Esophagus muscularis mucosa (tissue), 4 donors: ENCODE data around the gene VRK1. TPM values are rescaled to one million over a fixed set of nuclear protein-coding genes. Genes with fewer than 3 reads are reported as not detected.
A peak's percentile ranks its signal among the peaks of the same experiment; 100 is the strongest.

Experiments used
- DNase-seq: peaks from one replicate; pipeline ENCODE4 v3.0.0-alpha.2; 2017; ENCODE audit errors: extremely low spot score
- H3K27ac ChIP-seq, 4 donors: fragments of 200-600 bp; sonication (generic); replicated peaks in 1 of 4; 1 replicate in 3 of 4; 2 replicates in 1 of 4; pipeline ENCODE4 v1.5.1; 2016 to 2019; ENCODE audit warnings: mild to moderate bottlenecking in 1 of 4
- H3K27me3 ChIP-seq, 4 donors: fragments of 200-600 bp; sonication (generic); one replicate each; pipeline versions ENCODE4 v1.5.1 to v1.6.0; 2016 to 2019
- H3K36me3 ChIP-seq, 4 donors: fragments of 200-600 bp; sonication (generic); one replicate each; pipeline ENCODE4 v1.5.1; 2016 to 2019
- H3K4me1 ChIP-seq, 4 donors: fragments of 200-600 bp; sonication (generic); one replicate each; pipeline ENCODE4 v1.5.1; 2016 to 2019
- H3K4me3 ChIP-seq, 4 donors: fragments of 200-600 bp; sonication (generic); 1 replicate in 2 of 4; 2 replicates in 2 of 4; pipeline ENCODE4 v1.5.1; 2016 to 2019; ENCODE audit warnings: mild to moderate bottlenecking in 4 of 4, moderate library complexity in 1 of 4
- H3K9me3 ChIP-seq, 4 donors: fragments of 200-600 bp; sonication (generic); 1 replicate in 3 of 4; 2 replicates in 1 of 4; pipeline ENCODE4 v1.5.1; 2016 to 2019
- CTCF ChIP-seq, 3 experiments: fragments of 200-600 bp in 2 of 3; fragments of 450-650 bp in 1 of 3; sonication (generic) in 2 of 3; IDR thresholded peaks; one replicate each; pipeline ENCODE4 v1.5.1; 2017 to 2019; ENCODE audit warnings: antibody characterized with exemption in 3 of 3, mild to moderate bottlenecking in 2 of 3, moderate library complexity in 1 of 3
- EP300 ChIP-seq: sonication (generic); formaldehyde crosslinking; IDR thresholded peaks from one replicate; pipeline ENCODE4 v1.6.1; 2017; ENCODE audit warnings: antibody characterized with exemption
- POLR2A ChIP-seq: fragments of 450-650 bp; IDR thresholded peaks from one replicate; pipeline ENCODE4 v1.6.1; 2017; ENCODE audit warnings: antibody characterized with exemption, moderate library complexity, mild to moderate bottlenecking, low read depth
- POLR2AphosphoS5 ChIP-seq, 2 donors: sonication (generic); formaldehyde crosslinking; IDR thresholded peaks; one replicate each; pipeline ENCODE4 v1.6.1; 2017; ENCODE audit warnings: antibody characterized with exemption in 2 of 2
- WGBS: methylation state at CpG from one replicate; pipeline ENCODE4 v1.1.5; 2018; 5-methylcytosine and 5-hydroxymethylcytosine counted together
- intact Hi-C: fragments of 100-400 bp; cut with DNase I; formaldehyde crosslinking; loops from one replicate; pipeline ENCODE4 v1.15.1; 2023
- total RNA-seq, 4 donors: library from RNA; depleted of rRNA; stranded (reverse); fragments of >200 nt; gene quantifications; one replicate each; pipeline versions ENCODE4 v1.1.0 to v1.2.1, GENCODE V29; 2016

VRK1 gene
- total RNA-seq, 4 donors from 2014 or later, result 10.1 to 17.9 (median 14.3) TPM

DNA sequence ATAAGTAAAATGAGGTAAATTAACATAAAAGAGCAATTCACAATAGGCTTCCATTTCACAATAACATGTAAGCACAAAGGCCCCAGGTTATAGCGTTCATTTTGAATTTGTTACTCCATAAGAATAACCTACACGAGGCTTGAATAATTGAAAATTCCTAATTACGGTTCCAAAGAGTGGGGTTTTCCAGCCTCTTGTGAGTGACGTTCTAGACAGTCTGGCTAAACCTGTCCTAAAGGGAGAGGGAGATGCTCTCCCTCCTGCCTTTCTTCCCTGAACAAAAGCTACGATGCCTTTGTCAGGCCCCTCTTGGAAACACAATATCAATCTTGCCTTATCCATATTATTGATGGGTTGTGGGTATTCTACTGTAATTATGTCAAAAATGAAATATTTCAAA is 24.3 kb upstream of the VRK1 start:
- TF ChIP-seq POLR2AphosphoS5 (IDR thresholded peaks at IDR 0.05), result no peak
- TF ChIP-seq CTCF (IDR thresholded peaks at IDR 0.05), result no peak
- TF ChIP-seq POLR2A, result no peak
- TF ChIP-seq EP300, result no peak
- H3K4me3 ChIP-seq, result no peak overlapping the region
- intact Hi-C loops, result no loop called here
- no peak for DNase-seq
- H3K36me3 ChIP-seq, result no peaks in the 10 kb centered on the region
- H3K4me1 ChIP-seq, result no peaks in the 10 kb centered on the region
- 89% methylated on average over 5 of the region's 5 CpGs for WGBS
- no peaks in the 10 kb centered on the region for H3K9me3 ChIP-seq
- no peak overlapping the region for H3K27ac ChIP-seq
- peaks cover 0 to 29% (median 0%) of the 10 kb centered on the region in 4 donors for H3K27me3 ChIP-seq

- no peaks in the 10 kb centered on the region for H3K4me1 ChIP-seq
- 87% methylated on average over 4 of the region's 4 CpGs for WGBS
These were observed 20.4 kb upstream of the VRK1 start for GRCh38 chr14:96776791-96777190.

DNA sequence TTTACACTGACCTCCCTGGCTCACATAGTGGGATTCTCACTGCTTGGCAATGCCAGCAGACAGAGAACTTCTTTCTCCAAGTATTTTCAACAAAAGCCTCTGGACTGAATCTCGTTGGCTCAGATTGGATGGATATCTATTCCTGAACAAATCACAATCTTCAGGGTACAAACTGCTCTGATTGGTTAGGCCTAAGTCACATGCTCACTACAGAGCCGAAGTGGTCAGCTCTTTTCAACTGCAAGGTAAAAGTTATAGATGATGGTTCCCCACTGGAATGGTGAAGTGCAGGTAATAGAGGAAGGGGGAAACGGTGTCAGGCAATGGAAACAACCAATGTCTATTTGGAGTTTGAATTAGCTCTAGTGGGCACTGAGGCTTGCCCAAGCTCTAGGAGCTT is 16.7 kb upstream of the VRK1 start:
- intact Hi-C loops, result no loop called here
- no peak for TF ChIP-seq POLR2AphosphoS5 (IDR thresholded peaks at IDR 0.05)
- TF ChIP-seq POLR2A, result no peak
- no peak for TF ChIP-seq CTCF (IDR thresholded peaks at IDR 0.05)
- no peak for TF ChIP-seq EP300
- Histone ChIP-seq H3K27ac (no peak overlapping the region), H3K9me3 (no peaks in the 10 kb centered on the region), H3K4me3 (no peak overlapping the region), H3K27me3 (peaks cover 0 to 4% (median 0%) of the 10 kb centered on the region in 4 donors), H3K36me3 (no peaks in the 10 kb centered on the region), H3K4me1 (no peaks in the 10 kb centered on the region)
- DNase-seq, result peak; percentile 17
- 91% methylated on average over 3 of the region's 3 CpGs for WGBS

More at GRCh38 chr14:96776791-96777190, 20.4 kb upstream of the VRK1 start:
- Histone ChIP-seq H3K9me3 (no peaks in the 10 kb centered on the region), H3K36me3 (no peaks in the 10 kb centered on the region), H3K27ac (no peak overlapping the region), H3K27me3 (peaks cover 0 to 8% (median 0%) of the 10 kb centered on the region in 4 donors), H3K4me3 (no peak overlapping the region)
- TF ChIP-seq POLR2AphosphoS5 (IDR thresholded peaks at IDR 0.05) (no peak), POLR2A (no peak), CTCF (IDR thresholded peaks at IDR 0.05) (no peak), EP300 (no peak)
- intact Hi-C loops, result no loop called here
- DNase-seq, result no peak

DNA sequence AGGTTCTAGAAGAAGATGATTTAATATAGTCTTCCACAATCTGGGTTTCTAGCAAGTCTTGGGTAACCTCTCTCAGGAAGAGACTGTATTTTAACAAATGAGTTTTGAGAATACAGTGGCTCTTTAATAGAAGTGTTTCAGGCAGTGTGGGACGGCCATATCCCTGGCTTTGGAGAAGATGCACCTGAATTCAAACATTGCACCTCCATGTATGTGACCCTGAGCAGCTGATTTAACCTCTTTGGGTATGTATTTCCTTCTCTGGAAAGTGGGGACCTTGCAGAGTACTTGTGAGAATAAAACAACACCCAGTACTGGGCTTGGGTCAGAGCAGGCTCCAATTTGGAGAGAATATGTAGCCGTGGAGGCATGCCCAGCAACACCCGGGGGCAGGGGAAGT is 15.8 kb upstream of the VRK1 start:
- DNase-seq, result peak; percentile 90
- Histone ChIP-seq H3K27me3 (peaks cover 0 to 8% (median 0%) of the 10 kb centered on the region in 4 donors), H3K4me1 (no peaks in the 10 kb centered on the region), H3K4me3 (no peak overlapping the region), H3K27ac (no peak overlapping the region), H3K9me3 (no peaks in the 10 kb centered on the region), H3K36me3 (no peaks in the 10 kb centered on the region)
- TF ChIP-seq CTCF (IDR thresholded peaks at IDR 0.05) (no peak), EP300 (no peak), POLR2A (no peak), POLR2AphosphoS5 (IDR thresholded peaks at IDR 0.05) (no peak)
- WGBS, result 87% methylated on average over 3 of the region's 3 CpGs
- intact Hi-C loops, result no loop called here

DNA sequence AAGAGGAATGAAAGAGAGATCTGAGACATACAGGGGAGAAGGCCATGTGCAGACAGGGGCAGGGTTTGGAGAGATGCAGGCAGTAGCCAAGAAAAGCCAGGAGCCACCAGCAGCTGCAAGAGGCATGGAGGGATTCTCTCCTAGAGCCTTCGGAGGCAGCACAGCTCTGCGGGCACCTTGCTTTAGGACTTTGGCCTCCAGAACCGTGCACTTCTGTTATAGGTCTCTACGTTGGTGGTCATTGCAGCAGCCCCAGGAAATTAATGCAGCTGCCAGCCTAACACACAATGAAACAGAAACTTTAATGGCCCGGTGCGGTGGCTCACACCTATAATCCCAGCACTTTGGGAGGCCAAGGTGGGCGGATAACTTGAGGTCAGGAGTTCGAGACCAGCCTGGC is 14.7 kb upstream of the VRK1 start:
- no peak for TF ChIP-seq POLR2AphosphoS5 (IDR thresholded peaks at IDR 0.05)
- TF ChIP-seq EP300, result no peak
- TF ChIP-seq POLR2A, result no peak
- TF ChIP-seq CTCF (IDR thresholded peaks at IDR 0.05), result no peak
- 96% methylated on average over 6 of the region's 8 CpGs for WGBS

More for the DNA sequence above, 14.7 kb upstream of the VRK1 start:
- no peak overlapping the region for H3K27ac ChIP-seq
- intact Hi-C loops, result no loop called here
- no peaks in the 10 kb centered on the region for H3K36me3 ChIP-seq
- DNase-seq, result peak; percentile 55
- H3K27me3 ChIP-seq, result peaks cover 0 to 8% (median 0%) of the 10 kb centered on the region in 4 donors
- H3K9me3 ChIP-seq, result no peaks in the 10 kb centered on the region
- no peak overlapping the region for H3K4me3 ChIP-seq
- H3K4me1 ChIP-seq, result no peaks in the 10 kb centered on the region
